ENCODE results near the gene MYOF. TPM values are rescaled to one million over a fixed set of nuclear protein-coding genes. Genes with fewer than 3 reads are reported as not detected.

The MYOF gene
- total and polyA plus RNA-seq, 2 donors (not counting 1 experiment from before 2014, with no cell fraction given) = 298 to 314 TPM

- Histone ChIP-seq H3K79me2 (ENCODE audit: control insufficient read depth, insufficient read depth, low read length) (no peaks in the 10 kb centered on the region), H4K20me1 (ENCODE audit: control insufficient read depth, extremely low read depth, insufficient read depth, low read length) (no peaks in the 10 kb centered on the region), H3K4me2 (ENCODE audit: extremely low read depth, insufficient read depth, low read length) (no peak overlapping the region), H3K36me3 (ENCODE audit: control insufficient read depth, insufficient read depth, low read length) (peaks cover 42% of the 10 kb centered on the region), H3K27me3 (ENCODE audit: control insufficient read depth, insufficient read depth, low read length) (no peaks in the 10 kb centered on the region), H3K9me3 (ENCODE audit: control insufficient read depth, insufficient read depth, low read depth, low read length) (no peaks in the 10 kb centered on the region), H3K4me3 (replicated peaks in 1 of 4; ENCODE audit: control extremely low read depth in 1 of 4, insufficient read depth in 1 of 4, low read depth in 3 of 4, low read length in 4 of 4) (no peak overlapping the region), H2AFZ (ENCODE audit: low read length) (no peak overlapping the region), H3K27ac (ENCODE audit: insufficient read depth, low read length) (no peak overlapping the region), H3K4me1 (ENCODE audit: control insufficient read depth, extremely low read depth, insufficient read depth, low read length) (no peaks in the 10 kb centered on the region), H3K9ac (ENCODE audit: insufficient read depth, low read length) (no peak overlapping the region)
- TF ChIP-seq CTCF (conservative IDR thresholded peaks at IDR 0.05 in 1 of 2, IDR thresholded peaks at IDR 0.05 in 1 of 2; ENCODE audit: low read depth in 1 of 2, low read length in 2 of 2) = no peak
- no peak for TF ChIP-seq EZH2 (IDR thresholded peaks at IDR 0.05; ENCODE audit: low read length, missing control alignments)
- no peak for DNase-seq (ENCODE audit: low read depth in 2 of 2)
Measured at GRCh38 chr10:93336678-93337077, 145.5 kb downstream of the MYOF start.

- no peak overlapping the region for H3K4me2 ChIP-seq (ENCODE audit: extremely low read depth, insufficient read depth, low read length)
- H3K9me3 ChIP-seq (ENCODE audit: control insufficient read depth, insufficient read depth, low read depth, low read length) = no peaks in the 10 kb centered on the region
- no peak overlapping the region for H2AFZ ChIP-seq (ENCODE audit: low read length)
- no peaks in the 10 kb centered on the region for H4K20me1 ChIP-seq (ENCODE audit: control insufficient read depth, extremely low read depth, insufficient read depth, low read length)
- no peaks in the 10 kb centered on the region for H3K4me1 ChIP-seq (ENCODE audit: control insufficient read depth, extremely low read depth, insufficient read depth, low read length)
- H3K27me3 ChIP-seq (ENCODE audit: control insufficient read depth, insufficient read depth, low read length) = no peaks in the 10 kb centered on the region
- no peak overlapping the region for H3K9ac ChIP-seq (ENCODE audit: insufficient read depth, low read length)
- DNase-seq (ENCODE audit: low read depth in 2 of 2) = peak in 1 of 2 donors; percentile 15
- no peak overlapping the region for H3K4me3 ChIP-seq (replicated peaks in 1 of 4; ENCODE audit: control extremely low read depth in 1 of 4, insufficient read depth in 1 of 4, low read depth in 3 of 4, low read length in 4 of 4)
- H3K36me3 ChIP-seq (ENCODE audit: control insufficient read depth, insufficient read depth, low read length) = peaks cover 44% of the 10 kb centered on the region
- no peak overlapping the region for H3K27ac ChIP-seq (ENCODE audit: insufficient read depth, low read length)
- no peaks in the 10 kb centered on the region for H3K79me2 ChIP-seq (ENCODE audit: control insufficient read depth, insufficient read depth, low read length)
- TF ChIP-seq CTCF (conservative IDR thresholded peaks at IDR 0.05 in 1 of 2, IDR thresholded peaks at IDR 0.05 in 1 of 2; ENCODE audit: low read depth in 1 of 2, low read length in 2 of 2) = no peak
- TF ChIP-seq EZH2 (IDR thresholded peaks at IDR 0.05; ENCODE audit: low read length, missing control alignments) = no peak
Measured at GRCh38 chr10:93336110-93336509, 146.0 kb downstream of the MYOF start.

DNA sequence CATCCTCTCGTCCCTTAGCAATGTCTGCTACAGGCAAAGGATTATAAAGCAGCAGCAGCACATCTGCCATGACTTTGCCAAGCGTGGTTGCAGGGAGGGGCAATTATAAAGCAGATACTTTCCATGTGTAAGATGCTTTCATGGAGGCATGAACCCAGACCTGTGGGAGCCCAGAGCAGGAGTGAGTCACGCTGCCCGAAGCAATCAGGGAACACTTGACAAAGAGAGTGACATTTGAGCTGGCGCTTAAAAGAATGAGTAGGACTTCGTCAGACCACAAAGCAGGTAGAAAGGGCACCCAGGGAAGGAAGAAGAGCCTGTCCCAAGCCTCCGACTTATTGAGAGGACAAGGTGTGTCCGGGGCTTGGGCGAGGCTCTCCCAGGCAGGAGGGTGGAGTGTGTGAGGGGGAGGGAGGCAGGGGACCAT is 147.2 kb downstream of the MYOF start:
- DNase-seq (ENCODE audit: low read depth in 2 of 2) = peak in 1 of 2 donors; percentile 72
- Histone ChIP-seq H3K27ac (ENCODE audit: insufficient read depth, low read length) (no peak overlapping the region), H3K9ac (ENCODE audit: insufficient read depth, low read length) (no peak overlapping the region), H3K4me3 (replicated peaks in 1 of 4; ENCODE audit: control extremely low read depth in 1 of 4, insufficient read depth in 1 of 4, low read depth in 3 of 4, low read length in 4 of 4) (no peak overlapping the region), H3K36me3 (ENCODE audit: control insufficient read depth, insufficient read depth, low read length) (peaks cover 42% of the 10 kb centered on the region), H3K79me2 (ENCODE audit: control insufficient read depth, insufficient read depth, low read length) (no peaks in the 10 kb centered on the region), H3K4me1 (ENCODE audit: control insufficient read depth, extremely low read depth, insufficient read depth, low read length) (no peaks in the 10 kb centered on the region), H4K20me1 (ENCODE audit: control insufficient read depth, extremely low read depth, insufficient read depth, low read length) (no peaks in the 10 kb centered on the region), H2AFZ (ENCODE audit: low read length) (no peak overlapping the region), H3K4me2 (ENCODE audit: extremely low read depth, insufficient read depth, low read length) (no peak overlapping the region), H3K27me3 (ENCODE audit: control insufficient read depth, insufficient read depth, low read length) (no peaks in the 10 kb centered on the region), H3K9me3 (ENCODE audit: control insufficient read depth, insufficient read depth, low read depth, low read length) (no peaks in the 10 kb centered on the region)
- TF ChIP-seq EZH2 (IDR thresholded peaks at IDR 0.05; ENCODE audit: low read length, missing control alignments) (no peak), CTCF (conservative IDR thresholded peaks at IDR 0.05 in 1 of 2, IDR thresholded peaks at IDR 0.05 in 1 of 2; ENCODE audit: low read depth in 1 of 2, low read length in 2 of 2) (no peak)
